GM12801 (cell line): ENCODE data around the gene TPSG1.

ENCODE experiments used
- CTCF ChIP-seq: IDR thresholded peaks from one replicate; pipeline ENCODE4 v1.5.1; 2011; ENCODE audit warnings: control low read depth; ENCODE audit not compliant: insufficient read length; ENCODE audit errors: extremely low read depth

TPSG1 gene

GRCh38 chr16:1188432-1189189 lies 36.5 kb downstream of the TPSG1 start:
- TF ChIP-seq CTCF, result no peak

- no peak for TF ChIP-seq CTCF
Measured at GRCh38 chr16:1184980-1185379, 40.1 kb downstream of the TPSG1 start.

- no peak for TF ChIP-seq CTCF
Measured at GRCh38 chr16:1184156-1184868, 40.8 kb downstream of the TPSG1 start.

- no peak for TF ChIP-seq CTCF
Measured at GRCh38 chr16:1182950-1183907, 41.8 kb downstream of the TPSG1 start.

- no peak for TF ChIP-seq CTCF
Measured at GRCh38 chr16:1182316-1182671, 42.8 kb downstream of the TPSG1 start.

GRCh38 chr16:1181404-1182315 lies 43.4 kb downstream of the TPSG1 start:
- no peak for TF ChIP-seq CTCF
